Thymus (tissue), 11 donors: ENCODE data around the gene PPP1R1C. TPM values are rescaled to one million over a fixed set of nuclear protein-coding genes. Genes with fewer than 3 reads are reported as not detected.

Experiments
- DNase-seq, 9 donors: peaks; one replicate each; pipeline ENCODE4 v3.0.0-alpha.2; 2013; ENCODE audit warnings: low spot score in 9 of 9, low read depth in 6 of 9, missing footprints in 1 of 9
- H3K27ac ChIP-seq, 2 donors: one replicate each; pipeline ENCODE4 v1.5.1; 2013; ENCODE audit warnings: control low read depth in 1 of 2, low read depth in 1 of 2, low read length in 1 of 2, mild to moderate bottlenecking in 1 of 2, moderate library complexity in 1 of 2
- H3K27me3 ChIP-seq, 2 donors: one replicate each; pipeline ENCODE4 v1.5.1; 2013; ENCODE audit warnings: low read length in 1 of 2; ENCODE audit not compliant: control insufficient read depth in 2 of 2, insufficient read depth in 1 of 2
- H3K36me3 ChIP-seq, 2 donors: one replicate each; pipeline ENCODE4 v1.5.1; 2013; ENCODE audit warnings: low read length in 1 of 2, mild to moderate bottlenecking in 1 of 2, moderate library complexity in 1 of 2; ENCODE audit not compliant: control insufficient read depth in 2 of 2, insufficient read depth in 2 of 2
- H3K4me1 ChIP-seq, 2 donors: one replicate each; pipeline ENCODE4 v1.5.1; 2013; ENCODE audit warnings: low read length in 2 of 2; ENCODE audit not compliant: control insufficient read depth in 2 of 2, insufficient read depth in 2 of 2
- H3K4me3 ChIP-seq, 2 donors: one replicate each; pipeline ENCODE4 v1.5.1; 2013; ENCODE audit warnings: low read length in 2 of 2, control low read depth in 1 of 2, mild to moderate bottlenecking in 1 of 2
- H3K9me3 ChIP-seq, 2 donors: one replicate each; pipeline ENCODE4 v1.5.1; 2013; ENCODE audit warnings: low read length in 1 of 2, mild to moderate bottlenecking in 1 of 2; ENCODE audit not compliant: control insufficient read depth in 2 of 2, insufficient read depth in 1 of 2
- WGBS: extraction: QIAGEN DNeasy Blood & Tissue Kit; methylation state at CpG from one replicate; pipeline ENCODE4 v1.1.7; 2013; 5-methylcytosine and 5-hydroxymethylcytosine counted together
- polyA plus RNA-seq: library from polyadenylated mRNA; stranded (reverse); fragments of 200-250 nt; gene quantifications from one replicate; pipeline ENCODE4 v1.2.3, GENCODE V29; 2013
- total RNA-seq: library from RNA; stranded (reverse); fragments of 120-200 nt; gene quantifications from one replicate; pipeline ENCODE4 v1.2.4, GENCODE V29; 2013
- donor health status: healthy.

Gene PPP1R1C
- total and polyA plus RNA-seq, 2 donors: 9.0 to 35.9 TPM

DNA sequence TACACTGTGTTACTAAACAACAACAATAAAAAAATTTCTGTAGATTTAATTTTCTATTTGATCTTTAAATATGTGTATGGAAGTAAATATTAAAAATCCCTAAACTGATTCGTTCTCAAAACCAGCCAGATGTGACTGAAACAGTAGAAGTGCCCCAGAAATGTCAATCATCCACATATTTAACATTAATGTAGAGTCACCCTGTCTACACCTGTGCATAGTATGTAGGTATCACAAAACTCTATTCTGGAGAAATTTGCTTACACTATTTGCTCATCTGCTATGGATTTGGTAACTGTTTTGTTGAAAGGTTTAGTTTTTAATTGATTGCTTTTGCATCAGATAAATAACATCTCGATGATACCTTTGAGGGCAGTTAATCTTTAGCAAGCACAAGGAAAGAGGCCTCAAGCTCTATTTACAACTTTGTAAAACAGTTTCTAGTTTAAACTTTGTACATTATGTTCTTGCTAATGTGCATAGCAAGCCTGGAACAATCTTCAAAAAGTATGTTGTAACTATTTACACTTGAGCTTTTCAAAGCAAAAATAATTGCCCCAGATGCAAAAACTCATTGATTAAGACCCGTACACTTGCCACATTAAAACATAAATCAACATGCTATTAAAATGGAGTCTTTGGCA is 76.8 kb downstream of the PPP1R1C start:
- H3K4me3 ChIP-seq: no peak overlapping the region
- H3K27ac ChIP-seq: no peak overlapping the region
- no peak for DNase-seq
- H3K4me1 ChIP-seq: no peaks in the 10 kb centered on the region
- H3K36me3 ChIP-seq: peaks cover 0 to 2% of the 10 kb centered on the region in 2 donors
- 98% methylated on average over 3 of the region's 3 CpGs for WGBS
- H3K9me3 ChIP-seq: no peaks in the 10 kb centered on the region
- H3K27me3 ChIP-seq: no peaks in the 10 kb centered on the region

GRCh38 chr2:182064019-182064778 is 78.5 kb downstream of the PPP1R1C start:
- Histone ChIP-seq H3K4me1 (no peaks in the 10 kb centered on the region), H3K36me3 (peaks cover 0 to 10% of the 10 kb centered on the region in 2 donors), H3K9me3 (no peaks in the 10 kb centered on the region), H3K4me3 (no peak overlapping the region), H3K27me3 (no peaks in the 10 kb centered on the region), H3K27ac (no peak overlapping the region)
- 96% methylated on average over 3 of the region's 3 CpGs for WGBS
- DNase-seq: no peak

DNA sequence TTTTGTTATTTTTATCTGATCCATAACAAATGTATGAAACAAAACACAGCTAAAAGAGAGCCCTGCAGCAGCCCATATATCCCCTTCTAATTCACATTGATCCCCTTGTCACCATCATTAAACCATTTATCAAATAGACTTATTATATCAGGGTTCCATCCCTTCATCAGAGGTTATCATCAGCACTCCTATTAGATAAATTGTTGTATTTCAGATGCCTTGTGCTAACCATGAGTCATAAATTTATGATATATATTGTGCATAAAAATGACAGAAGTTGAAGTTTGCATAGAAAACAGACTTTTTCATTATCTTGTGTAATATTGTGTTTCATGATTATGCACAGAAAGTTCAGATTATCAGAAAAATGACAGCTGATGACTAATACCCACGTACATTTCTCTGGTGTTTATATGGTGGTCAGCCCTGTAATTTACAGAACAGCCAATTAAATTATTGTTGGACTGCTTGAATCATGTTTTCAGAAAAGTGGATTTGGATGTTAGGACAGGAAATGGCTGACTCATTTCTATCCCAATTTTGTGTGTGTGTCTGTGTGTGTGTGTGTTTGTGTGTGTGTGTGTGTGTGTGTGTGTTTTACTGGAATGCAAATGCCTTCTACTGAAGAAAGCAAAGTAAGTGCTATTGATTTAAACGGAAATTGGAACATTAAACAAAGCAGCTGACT is 80.9 kb downstream of the PPP1R1C start:
- WGBS: 95% methylated on average over 2 of the region's 2 CpGs
- H3K27me3 ChIP-seq: no peaks in the 10 kb centered on the region
- peaks cover 0 to 10% of the 10 kb centered on the region in 2 donors for H3K36me3 ChIP-seq
- DNase-seq: no peak
- no peak overlapping the region for H3K4me3 ChIP-seq
- H3K4me1 ChIP-seq: no peaks in the 10 kb centered on the region
- H3K27ac ChIP-seq: no peak overlapping the region
- no peaks in the 10 kb centered on the region for H3K9me3 ChIP-seq

- WGBS: 98% methylated on average over 5 of the region's 5 CpGs
- DNase-seq: no peak
- Histone ChIP-seq H3K27me3 (no peaks in the 10 kb centered on the region), H3K36me3 (peaks cover 0 to 10% of the 10 kb centered on the region in 2 donors), H3K27ac (no peak overlapping the region), H3K4me1 (no peaks in the 10 kb centered on the region), H3K9me3 (no peaks in the 10 kb centered on the region), H3K4me3 (no peak overlapping the region)
Observed at GRCh38 chr2:182067393-182067792, 81.7 kb downstream of the PPP1R1C start.

GRCh38 chr2:182068811-182069210 is 83.2 kb downstream of the PPP1R1C start:
- 96% methylated on average over 3 of the region's 3 CpGs for WGBS
- H3K27ac ChIP-seq: no peak overlapping the region
- H3K36me3 ChIP-seq: peaks cover 0 to 10% of the 10 kb centered on the region in 2 donors

GRCh38 chr2:182069416-182069815 is 83.8 kb downstream of the PPP1R1C start:
- DNase-seq: no peak
- H3K27ac ChIP-seq: no peak overlapping the region
- H3K27me3 ChIP-seq: no peaks in the 10 kb centered on the region
- no peaks in the 10 kb centered on the region for H3K9me3 ChIP-seq
- peaks cover 0 to 10% of the 10 kb centered on the region in 2 donors for H3K36me3 ChIP-seq
- no peaks in the 10 kb centered on the region for H3K4me1 ChIP-seq
- H3K4me3 ChIP-seq: no peak overlapping the region

More at GRCh38 chr2:182068811-182069210, 83.2 kb downstream of the PPP1R1C start:
- H3K9me3 ChIP-seq: no peaks in the 10 kb centered on the region
- DNase-seq: no peak
- H3K27me3 ChIP-seq: no peaks in the 10 kb centered on the region
- H3K4me3 ChIP-seq: no peak overlapping the region
- no peaks in the 10 kb centered on the region for H3K4me1 ChIP-seq

GRCh38 chr2:182069908-182070307 is 84.3 kb downstream of the PPP1R1C start:
- Histone ChIP-seq H3K36me3 (peaks cover 0 to 10% of the 10 kb centered on the region in 2 donors), H3K4me1 (no peaks in the 10 kb centered on the region), H3K4me3 (no peak overlapping the region), H3K9me3 (no peaks in the 10 kb centered on the region), H3K27ac (no peak overlapping the region), H3K27me3 (no peaks in the 10 kb centered on the region)
- no peak for DNase-seq
- WGBS: 97% methylated on average over 2 of the region's 2 CpGs

DNA sequence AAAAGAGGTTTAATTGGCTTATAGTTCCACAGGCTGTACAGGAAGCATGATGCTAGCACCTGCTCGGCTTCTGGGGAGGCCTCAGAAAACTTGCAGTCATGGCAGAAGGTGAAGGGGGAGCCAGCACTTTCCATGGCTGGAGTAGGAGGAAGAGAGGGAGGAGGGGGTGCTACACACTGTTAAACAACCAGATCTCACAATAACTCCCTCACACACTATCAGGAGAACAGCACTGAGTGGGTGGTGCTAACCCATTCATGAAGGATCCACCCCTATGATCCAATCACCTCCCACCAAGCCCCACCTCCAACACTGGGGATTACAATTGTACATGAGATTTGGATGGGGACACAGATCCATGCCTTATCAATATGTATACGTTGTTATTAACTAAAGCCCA is 85.1 kb downstream of the PPP1R1C start:
- Histone ChIP-seq H3K4me3 (no peak overlapping the region), H3K27ac (no peak overlapping the region), H3K4me1 (no peaks in the 10 kb centered on the region), H3K9me3 (no peaks in the 10 kb centered on the region), H3K27me3 (no peaks in the 10 kb centered on the region), H3K36me3 (peaks cover 0 to 10% of the 10 kb centered on the region in 2 donors)
- DNase-seq: no peak
- WGBS: 98% methylated on average over 2 of the region's 2 CpGs

- 98% methylated on average over 6 of the region's 6 CpGs for WGBS
- no peak overlapping the region for H3K27ac ChIP-seq
- peaks cover 0 to 4% of the 10 kb centered on the region in 2 donors for H3K36me3 ChIP-seq
- no peaks in the 10 kb centered on the region for H3K27me3 ChIP-seq
- no peak for DNase-seq
- H3K4me3 ChIP-seq: no peak overlapping the region
- H3K4me1 ChIP-seq: no peaks in the 10 kb centered on the region
- H3K9me3 ChIP-seq: no peaks in the 10 kb centered on the region
Observed at GRCh38 chr2:182072861-182073260, 87.2 kb downstream of the PPP1R1C start.
